GM12865 (cell line): ENCODE measurements around the gene LRRC28.

Experiments used
- DNase-seq: peaks from one replicate; pipeline ENCODE4 v3.0.0; 2010; ENCODE audit warnings: low read depth
- H3K4me3 ChIP-seq: 2 replicates; pipeline ENCODE4 v1.5.1; 2011; ENCODE audit warnings: mild to moderate bottlenecking, low read depth, low read length, control low read depth
- CTCF ChIP-seq: IDR thresholded peaks from 2 replicates; pipeline ENCODE4 v1.5.1; 2011; ENCODE audit warnings: low read length, control low read depth, low read depth, inconsistent platforms; ENCODE audit not compliant: insufficient read depth; ENCODE audit errors: missing control alignments

Gene LRRC28

GRCh38 chr15:99248000-99248715 is 3.1 kb upstream of the LRRC28 start:
- no peak overlapping the region for H3K4me3 ChIP-seq
- no peak for DNase-seq
- TF ChIP-seq CTCF = no peak

- no peak for TF ChIP-seq CTCF
- DNase-seq = no peak
- H3K4me3 ChIP-seq = peak within 1 kb of the TSS; percentile 87
Observed at GRCh38 chr15:99249270-99249841, 1.9 kb upstream of the LRRC28 start, which contains the start of gene TTC23. TSS of gene TTC23 (minus strand) at chr15:99249581. CDS start at chr15:99228712, 20,869 bp downstream.

- TF ChIP-seq CTCF = no peak
- no peak for DNase-seq
- peak overlapping the region; percentile 87 for H3K4me3 ChIP-seq
Observed at GRCh38 chr15:99250001-99250400, 1.3 kb upstream of the LRRC28 start.

GRCh38 chr15:99250494-99250856 is 806 bp upstream of the LRRC28 start:
- DNase-seq = no peak
- H3K4me3 ChIP-seq = peak overlapping the region; percentile 87
- TF ChIP-seq CTCF = no peak

- peak; percentile 10 for DNase-seq
- no peak for TF ChIP-seq CTCF
Observed at GRCh38 chr15:99252326-99252725, 1.0 kb downstream of the LRRC28 start.

GRCh38 chr15:99253381-99254090 is 2.3 kb downstream of the LRRC28 start:
- H3K4me3 ChIP-seq = no peak overlapping the region
- TF ChIP-seq CTCF = no peak
- no peak for DNase-seq

More at GRCh38 chr15:99252326-99252725, 1.0 kb downstream of the LRRC28 start:
- H3K4me3 ChIP-seq = peak overlapping the region; percentile 83
